ENCODE results near the gene DOLK. TPM values are rescaled to one million over a fixed set of nuclear protein-coding genes. Genes with fewer than 3 reads are reported as not detected.

DOLK gene
- total RNA-seq, 1 experiment from 2014 or later = 14.8 TPM

GRCh38 chr9:128947527-128948301 lies at the start of gene DOLK, which contains the start of gene NUP188 (continued):
- TF ChIP-seq ATF6 (CRISPR knock-in tag; IDR thresholded peaks at IDR 0.05) (no peak), ZNF317 (CRISPR knock-in tag; IDR thresholded peaks at IDR 0.05; ENCODE audit: borderline replicate concordance, low read depth) (no peak), CBFB (CRISPR knock-in tag; IDR thresholded peaks at IDR 0.05; ENCODE audit: low read depth) (0 out of 2 replicates have a peak, but pooled peaks have one; percentile 23), NR3C1 (CRISPR knock-in tag; conservative IDR thresholded peaks at IDR 0.05; ENCODE audit: low read depth) (0 out of 2 replicates have a peak, but pooled peaks have one; percentile 82), MAX (CRISPR knock-in tag; IDR thresholded peaks at IDR 0.05) (peak; percentile 92), EMX1 (CRISPR knock-in tag; IDR thresholded peaks at IDR 0.05) (no peak), ZNF138 (CRISPR knock-in tag; conservative IDR thresholded peaks at IDR 0.05) (no peak), SP1 (CRISPR knock-in tag; conservative IDR thresholded peaks at IDR 0.05) (peak; percentile 99), TP53 (CRISPR knock-in tag; IDR thresholded peaks at IDR 0.05) (no peak; the same call in 1 of the 2 replicates), IRF2 (CRISPR knock-in tag; IDR thresholded peaks at IDR 0.05; ENCODE audit: borderline replicate concordance, low read depth) (no peak), ZNF121 (CRISPR knock-in tag; IDR thresholded peaks at IDR 0.05) (no peak), OVOL2 (CRISPR knock-in tag; IDR thresholded peaks at IDR 0.05; ENCODE audit: borderline replicate concordance) (no peak)
- TF ChIP-seq, protein P1, sequence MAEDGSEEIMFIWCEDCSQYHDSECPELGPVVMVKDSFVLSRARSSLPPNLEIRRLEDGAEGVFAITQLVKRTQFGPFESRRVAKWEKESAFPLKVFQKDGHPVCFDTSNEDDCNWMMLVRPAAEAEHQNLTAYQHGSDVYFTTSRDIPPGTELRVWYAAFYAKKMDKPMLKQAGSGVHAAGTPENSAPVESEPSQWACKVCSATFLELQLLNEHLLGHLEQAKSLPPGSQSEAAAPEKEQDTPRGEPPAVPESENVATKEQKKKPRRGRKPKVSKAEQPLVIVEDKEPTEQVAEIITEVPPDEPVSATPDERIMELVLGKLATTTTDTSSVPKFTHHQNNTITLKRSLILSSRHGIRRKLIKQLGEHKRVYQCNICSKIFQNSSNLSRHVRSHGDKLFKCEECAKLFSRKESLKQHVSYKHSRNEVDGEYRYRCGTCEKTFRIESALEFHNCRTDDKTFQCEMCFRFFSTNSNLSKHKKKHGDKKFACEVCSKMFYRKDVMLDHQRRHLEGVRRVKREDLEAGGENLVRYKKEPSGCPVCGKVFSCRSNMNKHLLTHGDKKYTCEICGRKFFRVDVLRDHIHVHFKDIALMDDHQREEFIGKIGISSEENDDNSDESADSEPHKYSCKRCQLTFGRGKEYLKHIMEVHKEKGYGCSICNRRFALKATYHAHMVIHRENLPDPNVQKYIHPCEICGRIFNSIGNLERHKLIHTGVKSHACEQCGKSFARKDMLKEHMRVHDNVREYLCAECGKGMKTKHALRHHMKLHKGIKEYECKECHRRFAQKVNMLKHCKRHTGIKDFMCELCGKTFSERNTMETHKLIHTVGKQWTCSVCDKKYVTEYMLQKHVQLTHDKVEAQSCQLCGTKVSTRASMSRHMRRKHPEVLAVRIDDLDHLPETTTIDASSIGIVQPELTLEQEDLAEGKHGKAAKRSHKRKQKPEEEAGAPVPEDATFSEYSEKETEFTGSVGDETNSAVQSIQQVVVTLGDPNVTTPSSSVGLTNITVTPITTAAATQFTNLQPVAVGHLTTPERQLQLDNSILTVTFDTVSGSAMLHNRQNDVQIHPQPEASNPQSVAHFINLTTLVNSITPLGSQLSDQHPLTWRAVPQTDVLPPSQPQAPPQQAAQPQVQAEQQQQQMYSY (CRISPR knock-in tag; IDR thresholded peaks at IDR 0.05) = peak; percentile 90
- TF ChIP-seq, protein P2, sequence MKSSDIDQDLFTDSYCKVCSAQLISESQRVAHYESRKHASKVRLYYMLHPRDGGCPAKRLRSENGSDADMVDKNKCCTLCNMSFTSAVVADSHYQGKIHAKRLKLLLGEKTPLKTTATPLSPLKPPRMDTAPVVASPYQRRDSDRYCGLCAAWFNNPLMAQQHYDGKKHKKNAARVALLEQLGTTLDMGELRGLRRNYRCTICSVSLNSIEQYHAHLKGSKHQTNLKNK (CRISPR knock-in tag; IDR thresholded peaks at IDR 0.05) = no peak
- TF ChIP-seq, protein P3, sequence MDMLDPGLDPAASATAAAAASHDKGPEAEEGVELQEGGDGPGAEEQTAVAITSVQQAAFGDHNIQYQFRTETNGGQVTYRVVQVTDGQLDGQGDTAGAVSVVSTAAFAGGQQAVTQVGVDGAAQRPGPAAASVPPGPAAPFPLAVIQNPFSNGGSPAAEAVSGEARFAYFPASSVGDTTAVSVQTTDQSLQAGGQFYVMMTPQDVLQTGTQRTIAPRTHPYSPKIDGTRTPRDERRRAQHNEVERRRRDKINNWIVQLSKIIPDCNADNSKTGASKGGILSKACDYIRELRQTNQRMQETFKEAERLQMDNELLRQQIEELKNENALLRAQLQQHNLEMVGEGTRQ (CRISPR knock-in tag; IDR thresholded peaks at IDR 0.05) = peak; percentile 100

DNA sequence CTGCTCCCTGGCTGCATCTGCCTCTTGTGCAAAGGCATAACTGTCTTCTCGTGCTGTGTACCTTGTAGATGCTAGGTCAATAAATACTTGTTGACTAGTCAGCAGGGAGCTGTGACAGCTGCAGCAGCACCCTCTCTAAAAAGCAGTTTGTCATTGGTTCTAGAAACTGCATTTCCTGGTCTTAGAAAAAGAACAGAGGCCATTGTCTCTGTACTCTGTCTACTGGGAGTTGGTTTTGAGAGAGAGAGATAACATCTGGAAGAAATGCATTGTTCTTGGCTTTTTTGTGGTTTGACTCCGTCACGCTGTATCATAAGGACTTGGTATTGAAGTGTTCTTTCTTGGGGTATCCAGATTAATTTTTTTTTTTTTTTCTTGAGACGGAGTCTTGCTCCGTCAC lies 48.4 kb upstream of the DOLK start:
- Mint-ChIP-seq H3K36me3 (peaks cover 76% of the 10 kb centered on the region), H3K4me3 (no peak overlapping the region), H3K9me3 (no peaks in the 10 kb centered on the region), H3K4me1 (no peaks in the 10 kb centered on the region), H3K27ac (no peak overlapping the region), H3K27me3 (ENCODE audit: low read depth) (no peaks in the 10 kb centered on the region)
- CTCF ChIA-PET = interaction anchor here (0.6 kb wide), 1 partner anchor 32 kb away, joined by 3 read pairs; the partner anchor contains the start of gene SH3GLB2
- POLR2A ChIA-PET = no interaction called here
- no peak for ATAC-seq
- no peak for DNase-seq (ENCODE audit: low spot score)
- TF ChIP-seq EMX1 (CRISPR knock-in tag; IDR thresholded peaks at IDR 0.05) = no peak
- TF ChIP-seq, protein P1 (CRISPR knock-in tag; IDR thresholded peaks at IDR 0.05) = no peak
- no peak for TF ChIP-seq CREM (CRISPR knock-in tag; IDR thresholded peaks at IDR 0.05)
- TF ChIP-seq IRF1 (CRISPR knock-in tag; IDR thresholded peaks at IDR 0.05) = no peak
- TF ChIP-seq GTF2I (CRISPR knock-in tag; conservative IDR thresholded peaks at IDR 0.05) = no peak
- no peak for TF ChIP-seq USF1 (CRISPR knock-in tag; IDR thresholded peaks at IDR 0.05)
- no peak for TF ChIP-seq TEAD1 (CRISPR knock-in tag; IDR thresholded peaks at IDR 0.05)
